ENCODE measurements around the gene TANK. TPM values are rescaled to one million over a fixed set of nuclear protein-coding genes. Genes with fewer than 3 reads are reported as not detected.
"Not testable (repeated sequence)": the region's sequence is repeated elsewhere in the genome, so short reads cannot be mapped to it uniquely, and the experiment has no call there.

Gene TANK
- total and polyA plus RNA-seq, 2 donors (not counting 1 experiment from before 2014, with no cell fraction given) = 96.4 to 104 TPM

DNA sequence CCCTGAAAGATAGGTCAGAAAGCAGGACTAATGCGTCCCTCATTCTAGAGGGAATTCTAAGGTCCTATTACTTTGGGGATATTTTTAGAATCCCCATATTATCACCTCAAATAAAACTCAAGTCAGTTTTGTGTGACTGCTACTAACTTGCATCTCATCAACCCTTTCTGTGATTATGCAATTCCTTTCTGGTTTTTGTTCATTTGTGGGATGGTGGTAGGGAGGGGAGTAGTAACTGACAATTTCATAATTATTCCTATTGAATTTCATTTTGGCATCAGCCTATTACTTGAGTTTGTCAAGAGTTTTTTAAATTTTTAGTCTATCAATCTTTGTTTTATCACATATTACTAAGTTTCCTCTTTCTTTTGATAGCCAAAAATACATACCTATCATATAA, 28.4 kb upstream of the TANK start:
- DNase-seq (ENCODE audit: low read depth in 2 of 2) = no peak
- Histone ChIP-seq H3K79me2 (ENCODE audit: control insufficient read depth, insufficient read depth, low read length) (no peaks in the 10 kb centered on the region), H3K4me1 (ENCODE audit: control insufficient read depth, extremely low read depth, insufficient read depth, low read length) (no peaks in the 10 kb centered on the region), H3K4me2 (ENCODE audit: extremely low read depth, insufficient read depth, low read length) (no peak overlapping the region), H3K36me3 (ENCODE audit: control insufficient read depth, insufficient read depth, low read length) (no peaks in the 10 kb centered on the region), H3K27me3 (ENCODE audit: control insufficient read depth, insufficient read depth, low read length) (no peaks in the 10 kb centered on the region), H3K9ac (ENCODE audit: insufficient read depth, low read length) (no peak overlapping the region), H3K4me3 (replicated peaks in 1 of 4; ENCODE audit: control extremely low read depth in 1 of 4, insufficient read depth in 1 of 4, low read depth in 3 of 4, low read length in 4 of 4) (no peak overlapping the region), H3K9me3 (ENCODE audit: control insufficient read depth, insufficient read depth, low read depth, low read length) (no peaks in the 10 kb centered on the region), H2AFZ (ENCODE audit: low read length) (no peak overlapping the region), H3K27ac (ENCODE audit: insufficient read depth, low read length) (no peak overlapping the region), H4K20me1 (ENCODE audit: control insufficient read depth, extremely low read depth, insufficient read depth, low read length) (no peaks in the 10 kb centered on the region)
- no peak for TF ChIP-seq EZH2 (IDR thresholded peaks at IDR 0.05; ENCODE audit: low read length, missing control alignments)
- no peak for TF ChIP-seq CTCF (conservative IDR thresholded peaks at IDR 0.05 in 1 of 2, IDR thresholded peaks at IDR 0.05 in 1 of 2; ENCODE audit: low read depth in 1 of 2, low read length in 2 of 2)

- not testable (repeated sequence) for H3K27ac ChIP-seq (ENCODE audit: insufficient read depth, low read length); H3K27me3 ChIP-seq (ENCODE audit: control insufficient read depth, insufficient read depth, low read length); H3K9ac ChIP-seq (ENCODE audit: insufficient read depth, low read length); H3K4me3 ChIP-seq (replicated peaks in 1 of 4; ENCODE audit: control extremely low read depth in 1 of 4, insufficient read depth in 1 of 4, low read depth in 3 of 4, low read length in 4 of 4); DNase-seq (ENCODE audit: low read depth in 2 of 2); H3K4me2 ChIP-seq (ENCODE audit: extremely low read depth, insufficient read depth, low read length); H3K9me3 ChIP-seq (ENCODE audit: control insufficient read depth, insufficient read depth, low read depth, low read length); H4K20me1 ChIP-seq (ENCODE audit: control insufficient read depth, extremely low read depth, insufficient read depth, low read length); H3K4me1 ChIP-seq (ENCODE audit: control insufficient read depth, extremely low read depth, insufficient read depth, low read length); H2AFZ ChIP-seq (ENCODE audit: low read length); H3K36me3 ChIP-seq (ENCODE audit: control insufficient read depth, insufficient read depth, low read length); H3K79me2 ChIP-seq (ENCODE audit: control insufficient read depth, insufficient read depth, low read length)
Observed at GRCh38 chr2:161132384-161132783, 27.8 kb upstream of the TANK start.

DNA sequence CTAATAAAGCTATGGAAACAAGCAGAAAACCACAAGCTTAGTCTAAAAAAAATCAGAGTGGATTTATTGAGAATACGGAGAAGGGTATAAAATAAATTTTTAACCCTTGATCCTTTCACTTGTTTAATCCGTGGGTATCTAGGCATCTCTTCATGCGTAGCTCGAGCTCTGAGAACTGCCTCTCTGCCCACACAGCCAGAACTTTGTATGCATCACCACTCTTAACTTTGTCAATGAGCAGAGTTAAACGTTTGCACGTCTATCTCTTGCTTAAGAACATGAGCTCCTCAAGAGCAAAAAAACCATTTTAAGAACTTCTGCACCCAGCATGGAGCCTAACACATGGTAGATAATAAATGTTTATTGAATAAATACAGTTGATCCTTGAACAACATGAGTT, 26.9 kb upstream of the TANK start:
- Histone ChIP-seq H3K27ac (ENCODE audit: insufficient read depth, low read length) (no peak overlapping the region), H3K4me1 (ENCODE audit: control insufficient read depth, extremely low read depth, insufficient read depth, low read length) (no peaks in the 10 kb centered on the region), H4K20me1 (ENCODE audit: control insufficient read depth, extremely low read depth, insufficient read depth, low read length) (no peaks in the 10 kb centered on the region), H3K27me3 (ENCODE audit: control insufficient read depth, insufficient read depth, low read length) (no peaks in the 10 kb centered on the region), H3K79me2 (ENCODE audit: control insufficient read depth, insufficient read depth, low read length) (no peaks in the 10 kb centered on the region), H3K9ac (ENCODE audit: insufficient read depth, low read length) (no peak overlapping the region), H3K36me3 (ENCODE audit: control insufficient read depth, insufficient read depth, low read length) (no peaks in the 10 kb centered on the region), H2AFZ (ENCODE audit: low read length) (no peak overlapping the region), H3K9me3 (ENCODE audit: control insufficient read depth, insufficient read depth, low read depth, low read length) (no peaks in the 10 kb centered on the region), H3K4me3 (replicated peaks in 1 of 4; ENCODE audit: control extremely low read depth in 1 of 4, insufficient read depth in 1 of 4, low read depth in 3 of 4, low read length in 4 of 4) (no peak overlapping the region), H3K4me2 (ENCODE audit: extremely low read depth, insufficient read depth, low read length) (no peak overlapping the region)
- TF ChIP-seq EZH2 (IDR thresholded peaks at IDR 0.05; ENCODE audit: low read length, missing control alignments) (no peak), CTCF (conservative IDR thresholded peaks at IDR 0.05 in 1 of 2, IDR thresholded peaks at IDR 0.05 in 1 of 2; ENCODE audit: low read depth in 1 of 2, low read length in 2 of 2) (no peak)
- no peak for DNase-seq (ENCODE audit: low read depth in 2 of 2)

All from fibroblast of lung (primary cell).